Measurements from ENCODE around the gene ZFHX2.

- no peak for TF ChIP-seq EZH2 (IDR thresholded peaks at IDR 0.05; ENCODE audit: borderline replicate concordance, low read length)
- no peak for TF ChIP-seq CTCF (conservative IDR thresholded peaks at IDR 0.05 in 1 of 2, IDR thresholded peaks at IDR 0.05 in 1 of 2; ENCODE audit: extremely low read depth in 1 of 2, insufficient read depth in 1 of 2, low read depth in 1 of 2, low read length in 2 of 2)
Observed at GRCh38 chr14:23542261-23542660, 9.3 kb downstream of the ZFHX2 start.

Data from mammary epithelial cell (primary cell).